Measurements from ENCODE around the gene BTN1A1.
"Not testable (repeated sequence)": the region's sequence is repeated elsewhere in the genome, so short reads cannot be mapped to it uniquely, and the experiment has no call there.

BTN1A1 gene

DNA sequence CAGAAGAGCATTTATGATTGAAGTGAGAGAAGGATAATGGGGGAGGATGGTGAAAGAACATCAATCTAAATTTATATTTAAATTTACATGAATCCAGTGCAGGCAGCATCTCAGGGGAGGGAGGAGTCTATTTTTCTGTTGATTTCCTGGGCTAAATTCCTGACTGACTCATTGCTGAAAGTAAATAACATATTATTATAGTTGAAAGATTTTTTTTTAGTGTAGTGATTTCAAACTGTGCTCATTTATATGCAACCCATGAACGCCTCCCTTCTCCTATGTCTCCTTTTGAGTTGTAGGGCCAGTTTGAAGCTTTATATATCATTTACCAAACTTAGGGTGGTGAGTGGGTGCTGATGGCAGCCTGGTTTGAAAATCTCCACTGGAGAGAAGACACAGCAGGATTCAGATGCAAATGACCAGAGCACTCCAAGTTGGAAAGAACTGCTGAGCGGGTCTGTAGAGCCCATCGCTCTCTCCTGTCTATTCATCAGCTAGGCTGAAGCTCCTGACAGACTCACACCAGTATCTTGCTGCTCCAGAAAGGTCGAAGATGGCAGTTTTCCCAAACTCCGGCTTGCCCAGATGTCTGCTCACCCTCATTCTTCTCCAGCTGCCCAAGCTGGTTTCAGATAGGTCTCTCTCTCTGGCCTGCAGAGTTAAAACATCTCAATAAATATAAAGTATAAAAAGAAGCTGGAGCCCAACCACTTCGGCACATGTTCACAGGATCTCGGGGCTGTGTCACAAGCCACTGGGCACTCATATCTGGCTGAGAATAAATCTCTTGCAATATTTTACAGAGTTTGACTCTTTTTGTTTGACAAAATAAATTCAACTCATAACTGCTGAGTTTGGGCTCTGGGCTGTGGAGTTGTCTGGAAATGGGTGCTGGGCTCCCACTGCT, 24.0 kb upstream of the BTN1A1 start:
- DNase-seq = no peak

DNA sequence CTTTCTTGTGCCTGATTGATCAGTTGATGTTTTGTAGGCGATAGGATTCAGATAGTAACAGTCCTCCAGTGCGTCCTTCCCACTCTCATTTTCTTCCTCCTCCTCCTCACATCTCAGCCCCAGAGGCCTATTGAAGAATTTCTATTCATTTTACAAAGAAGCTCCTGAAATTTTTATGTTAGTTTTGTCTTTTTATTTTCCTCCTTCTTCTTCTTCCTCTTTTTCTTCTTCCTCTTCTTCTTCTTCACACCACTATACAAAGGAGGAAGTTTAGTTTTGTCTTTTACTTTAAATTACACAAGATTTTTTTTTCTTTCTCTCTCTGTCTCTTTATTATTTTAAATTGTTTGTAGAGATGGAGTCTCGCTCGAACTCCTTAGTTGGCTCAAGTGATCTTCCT, 23.2 kb upstream of the BTN1A1 start:
- no peak for DNase-seq

DNA sequence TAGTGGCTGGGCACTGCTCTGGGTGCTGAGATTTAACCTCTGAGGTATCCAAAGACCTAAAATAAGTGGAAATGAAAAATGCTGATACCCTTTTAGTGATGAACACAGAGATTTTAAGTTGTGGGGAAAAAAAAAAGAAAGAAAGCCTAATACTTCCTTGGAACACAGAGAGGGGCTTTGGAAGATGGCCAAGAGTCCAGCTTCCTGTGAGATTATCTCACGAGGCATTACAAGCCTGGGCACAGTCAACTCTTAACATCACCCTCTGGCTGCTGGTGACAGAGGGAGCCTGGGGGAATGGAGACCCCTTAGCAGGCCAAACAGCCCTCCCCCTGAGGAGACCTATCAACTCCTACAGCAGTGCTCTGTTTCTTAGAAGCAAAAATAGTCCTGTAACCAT, 22.7 kb upstream of the BTN1A1 start:
- DNase-seq = no peak

- DNase-seq = no peak
Measured at GRCh38 chr6:26478100-26478984, 21.8 kb upstream of the BTN1A1 start.

DNA sequence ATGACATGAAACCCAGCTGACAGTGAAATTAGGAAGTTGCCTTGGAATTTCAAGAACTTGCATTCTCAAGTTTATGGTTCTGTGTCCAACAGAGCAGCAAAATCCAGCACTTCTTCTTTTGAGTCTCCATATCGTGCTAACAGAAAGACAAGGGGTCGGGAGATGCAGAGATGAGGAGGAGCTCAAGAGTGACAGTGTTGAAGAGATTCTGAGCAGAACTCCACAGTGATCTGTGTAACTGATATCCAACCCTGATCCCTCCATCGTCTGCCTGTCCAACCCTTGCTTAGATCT, 21.2 kb upstream of the BTN1A1 start:
- no peak for DNase-seq

- DNase-seq = no peak
Measured at GRCh38 chr6:26482338-26482737, 17.8 kb upstream of the BTN1A1 start.

GRCh38 chr6:26483727-26484126, 16.4 kb upstream of the BTN1A1 start:
- DNase-seq = no peak

- DNase-seq = no peak
Measured at GRCh38 chr6:26484161-26484560, 15.9 kb upstream of the BTN1A1 start.

- DNase-seq = no peak
Measured at GRCh38 chr6:26485112-26485780, 14.9 kb upstream of the BTN1A1 start.

DNA sequence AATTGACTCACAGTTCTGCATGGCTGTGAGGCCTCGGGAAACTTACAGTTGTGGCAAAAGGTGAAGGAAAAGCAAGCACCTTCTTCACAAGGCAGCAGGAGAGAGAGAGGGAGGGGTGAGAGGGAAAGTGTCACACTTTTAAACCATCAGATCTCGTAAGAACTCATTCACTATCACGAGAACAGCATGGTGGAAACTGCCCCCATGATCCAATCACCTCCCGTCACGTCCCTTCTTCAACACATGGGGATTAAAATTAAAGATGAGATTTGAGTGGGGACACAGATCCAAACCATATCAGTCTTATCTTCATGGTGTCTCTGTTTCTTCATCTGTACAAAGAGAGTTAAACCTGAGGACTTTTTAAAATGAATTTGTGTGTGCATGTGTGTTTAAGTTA, 13.7 kb upstream of the BTN1A1 start:
- no peak for DNase-seq

DNA sequence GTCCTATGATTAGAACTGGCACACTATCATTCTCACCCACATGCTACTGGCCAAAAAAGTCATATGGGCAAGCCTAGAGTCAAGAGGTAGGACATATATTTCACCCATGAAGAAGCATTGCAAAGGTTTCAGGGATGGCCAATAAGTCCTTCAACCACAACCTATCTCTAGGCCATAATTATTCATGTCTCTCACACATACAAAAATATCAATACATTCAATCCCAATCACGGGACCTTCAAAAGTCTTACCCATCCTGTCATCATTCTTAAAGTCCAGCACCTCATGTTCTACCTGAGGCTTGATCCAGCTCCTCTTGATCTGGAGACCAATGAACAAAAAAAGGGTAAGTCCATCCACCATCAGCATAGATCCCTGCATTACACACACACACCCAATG, 12.6 kb upstream of the BTN1A1 start:
- DNase-seq = no peak

DNA sequence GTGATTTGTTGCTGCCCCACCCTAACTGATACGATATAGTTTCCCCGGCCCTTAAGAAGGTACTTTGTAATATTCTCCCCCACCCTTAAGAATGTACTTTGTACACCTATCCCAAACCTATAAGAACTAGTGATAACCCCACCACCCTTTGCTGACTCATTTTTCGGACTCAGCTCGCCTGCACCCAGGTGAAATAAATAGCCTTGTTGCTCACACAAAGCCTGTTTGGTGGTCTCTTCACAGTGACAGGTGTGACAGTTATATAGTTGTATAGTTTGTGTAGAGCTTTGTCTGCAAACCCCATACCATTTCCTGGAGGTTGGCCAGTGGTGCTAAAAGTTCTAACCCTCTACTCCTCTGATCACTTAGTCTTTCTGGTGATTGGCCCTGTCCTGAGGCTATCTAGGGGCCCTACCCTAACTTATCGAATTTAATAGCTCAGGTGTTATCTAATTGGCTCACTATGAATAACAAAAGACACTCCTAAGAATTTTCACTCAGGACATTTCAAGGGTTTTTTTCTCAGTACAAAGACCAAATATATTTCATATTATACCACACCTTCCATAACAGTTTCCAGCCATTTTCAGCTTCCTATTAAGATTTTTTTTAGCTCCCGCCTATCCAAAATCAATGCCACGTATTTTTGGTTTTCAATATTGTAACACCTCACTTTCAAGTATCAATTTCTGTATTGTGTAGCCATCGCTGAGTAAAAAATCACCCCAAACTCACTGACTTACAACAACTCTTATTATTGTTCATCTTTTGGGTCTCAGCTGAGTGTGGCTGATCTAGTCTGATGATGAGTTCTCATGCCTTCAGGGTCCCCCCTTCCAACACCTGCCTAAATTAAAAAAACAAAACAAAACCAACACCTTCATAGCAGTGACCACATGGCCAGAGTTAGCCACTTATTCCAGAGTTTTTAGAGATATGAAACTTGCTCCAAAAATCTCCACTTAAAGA, 9.8 kb upstream of the BTN1A1 start:
- no peak for DNase-seq

GRCh38 chr6:26491604-26492003, 8.5 kb upstream of the BTN1A1 start:
- DNase-seq = no peak

- DNase-seq = peak in 2 of 6 experiments; percentile 11 to 17
Measured at GRCh38 chr6:26493258-26493657, 6.8 kb upstream of the BTN1A1 start.

- no peak for DNase-seq
Measured at GRCh38 chr6:26494117-26494516, 6.0 kb upstream of the BTN1A1 start.

DNA sequence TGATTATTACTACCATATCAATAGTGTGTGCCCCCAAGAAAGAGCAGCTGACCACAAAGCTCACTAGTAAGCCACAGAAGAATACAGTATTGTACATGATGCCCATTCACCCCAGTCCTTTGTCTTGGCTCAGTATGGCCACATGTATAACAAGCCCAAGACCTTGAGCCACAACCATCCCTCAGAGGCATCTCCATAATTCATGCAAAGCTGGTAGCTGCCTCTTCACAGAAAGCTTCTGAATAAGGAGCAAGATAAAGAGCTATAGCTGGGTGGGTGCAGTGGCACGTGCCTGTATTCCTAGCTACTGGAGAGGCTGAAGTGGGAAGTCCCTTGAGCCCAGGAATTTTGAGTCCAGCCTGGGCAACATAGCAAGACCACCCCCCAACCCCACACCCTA, 4.8 kb upstream of the BTN1A1 start:
- no peak for DNase-seq

GRCh38 chr6:26497610-26498009, 2.5 kb upstream of the BTN1A1 start:
- DNase-seq = no peak

- peak; percentile 4 to 67 (median 19) for DNase-seq
Measured at GRCh38 chr6:26501482-26501986, 1.4 kb downstream of the BTN1A1 start.

- no peak for DNase-seq
Measured at GRCh38 chr6:26502165-26502564, 2.1 kb downstream of the BTN1A1 start.

DNA sequence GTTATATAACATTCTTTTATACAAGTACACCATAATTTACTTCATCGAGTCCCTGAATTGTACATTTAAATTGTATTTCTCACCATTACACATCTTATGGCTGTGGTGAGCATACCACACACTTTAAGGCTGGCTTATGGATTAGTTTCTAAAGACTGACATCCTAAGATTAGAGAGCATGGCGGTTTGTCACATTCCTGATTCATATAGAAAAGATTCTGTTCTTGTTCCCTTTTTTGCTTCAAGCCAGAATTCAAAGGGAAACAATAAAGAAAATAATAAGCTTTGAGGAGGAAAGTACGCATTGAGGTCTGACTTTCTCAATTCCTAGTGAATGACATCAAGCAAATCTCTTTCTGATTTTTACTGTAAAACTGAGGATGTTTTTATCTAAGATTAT, 2.5 kb downstream of the BTN1A1 start:
- no peak for DNase-seq

DNA sequence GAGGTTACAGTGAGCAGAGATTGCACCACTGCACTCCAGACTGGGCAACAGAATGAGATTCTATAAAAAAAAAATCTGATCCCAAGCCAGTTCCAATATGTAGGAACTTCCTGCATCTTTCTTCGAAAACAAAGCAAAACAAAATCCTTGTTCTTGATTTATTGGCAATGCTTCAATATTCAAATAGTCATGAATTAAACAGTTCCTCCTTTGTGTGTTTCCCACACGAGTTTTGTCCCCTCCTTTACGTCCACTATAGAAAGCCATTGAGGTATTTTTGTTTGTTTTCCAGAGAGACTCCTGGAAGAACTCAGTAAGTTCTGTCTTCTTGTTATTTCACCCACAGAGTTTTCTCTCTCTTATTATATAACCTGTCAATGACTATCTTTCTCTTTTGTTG, 7.6 kb downstream of the BTN1A1 start:
- no peak for DNase-seq

GRCh38 chr6:26511033-26511432, 10.9 kb downstream of the BTN1A1 start:
- DNase-seq = not testable (repeated sequence)

Measured in stimulated activated naive CD4-positive, alpha-beta T cell (primary cell).